ENCODE results near the gene PLPP6.

Gene PLPP6

GRCh38 chr9:4662989-4663792 lies 1.1 kb downstream of the PLPP6 start:
- DNase-seq, result no peak

GRCh38 chr9:4663956-4664355 lies 1.9 kb downstream of the PLPP6 start:
- no peak for DNase-seq

- no peak for DNase-seq
Measured at GRCh38 chr9:4665357-4665756, 3.3 kb downstream of the PLPP6 start.

GRCh38 chr9:4666042-4666699 lies 4.1 kb downstream of the PLPP6 start, which contains the start of gene SPATA6L:
SPATA6L (minus strand) TSS chr9:4666480; CDS start chr9:4666250, 230 bp downstream.
- peak; percentile 43 for DNase-seq

GRCh38 chr9:4667681-4668080 lies 5.6 kb downstream of the PLPP6 start:
- no peak for DNase-seq

GRCh38 chr9:4668604-4669003 lies 6.5 kb downstream of the PLPP6 start:
- DNase-seq, result no peak

- DNase-seq, result no peak
Measured at GRCh38 chr9:4669890-4670289, 7.8 kb downstream of the PLPP6 start.

- no peak for DNase-seq
Measured at GRCh38 chr9:4670591-4670990, 8.5 kb downstream of the PLPP6 start.

GRCh38 chr9:4671737-4672136 lies 9.6 kb downstream of the PLPP6 start:
- DNase-seq, result no peak

GRCh38 chr9:4674783-4675182 lies 12.7 kb downstream of the PLPP6 start:
- DNase-seq, result no peak

GRCh38 chr9:4677392-4677791 lies 15.3 kb downstream of the PLPP6 start:
- no peak for DNase-seq

GRCh38 chr9:4678679-4679267 lies 16.7 kb downstream of the PLPP6 start:
- DNase-seq, result no peak

GRCh38 chr9:4679268-4680172 lies 17.4 kb downstream of the PLPP6 start, which contains the start of gene CDC37L1:
CDC37L1 (plus strand) TSS chr9:4679569; CDS start chr9:4679768, 199 bp downstream.
- peak; percentile 100 for DNase-seq

- DNase-seq, result no peak
Measured at GRCh38 chr9:4680173-4680525, 18.1 kb downstream of the PLPP6 start.

GRCh38 chr9:4680750-4681149 lies 18.7 kb downstream of the PLPP6 start:
- no peak for DNase-seq

GRCh38 chr9:4684820-4685219 lies 22.7 kb downstream of the PLPP6 start:
- DNase-seq, result no peak

GRCh38 chr9:4686112-4686511 lies 24.0 kb downstream of the PLPP6 start:
- no peak for DNase-seq

GRCh38 chr9:4686584-4686983 lies 24.5 kb downstream of the PLPP6 start:
- DNase-seq, result no peak

- DNase-seq, result no peak
Measured at GRCh38 chr9:4689021-4689420, 26.9 kb downstream of the PLPP6 start.

GRCh38 chr9:4689687-4690104 lies 27.6 kb downstream of the PLPP6 start:
- peak; percentile 15 for DNase-seq

- no peak for DNase-seq
Measured at GRCh38 chr9:4690144-4690543, 28.1 kb downstream of the PLPP6 start.

GRCh38 chr9:4691795-4692194 lies 29.7 kb downstream of the PLPP6 start:
- DNase-seq, result no peak

- no peak for DNase-seq
Measured at GRCh38 chr9:4700091-4700490, 38.0 kb downstream of the PLPP6 start.

Measured in activated naive CD4-positive, alpha-beta T cell treated with Interleukin-2 at 50 U/mL for 16 hours (primary cell).